GM19351 (cell line): Measurements from ENCODE around the gene ZNF771.

Experiments used
- ATAC-seq: cut with Tn5 transposase; IDR thresholded peaks from one replicate; pipeline ENCODE4 v1.9.1; 2021; ENCODE audit warnings: mild to moderate bottlenecking, moderate library complexity; ENCODE audit not compliant: unreplicated experiment

The ZNF771 gene

DNA sequence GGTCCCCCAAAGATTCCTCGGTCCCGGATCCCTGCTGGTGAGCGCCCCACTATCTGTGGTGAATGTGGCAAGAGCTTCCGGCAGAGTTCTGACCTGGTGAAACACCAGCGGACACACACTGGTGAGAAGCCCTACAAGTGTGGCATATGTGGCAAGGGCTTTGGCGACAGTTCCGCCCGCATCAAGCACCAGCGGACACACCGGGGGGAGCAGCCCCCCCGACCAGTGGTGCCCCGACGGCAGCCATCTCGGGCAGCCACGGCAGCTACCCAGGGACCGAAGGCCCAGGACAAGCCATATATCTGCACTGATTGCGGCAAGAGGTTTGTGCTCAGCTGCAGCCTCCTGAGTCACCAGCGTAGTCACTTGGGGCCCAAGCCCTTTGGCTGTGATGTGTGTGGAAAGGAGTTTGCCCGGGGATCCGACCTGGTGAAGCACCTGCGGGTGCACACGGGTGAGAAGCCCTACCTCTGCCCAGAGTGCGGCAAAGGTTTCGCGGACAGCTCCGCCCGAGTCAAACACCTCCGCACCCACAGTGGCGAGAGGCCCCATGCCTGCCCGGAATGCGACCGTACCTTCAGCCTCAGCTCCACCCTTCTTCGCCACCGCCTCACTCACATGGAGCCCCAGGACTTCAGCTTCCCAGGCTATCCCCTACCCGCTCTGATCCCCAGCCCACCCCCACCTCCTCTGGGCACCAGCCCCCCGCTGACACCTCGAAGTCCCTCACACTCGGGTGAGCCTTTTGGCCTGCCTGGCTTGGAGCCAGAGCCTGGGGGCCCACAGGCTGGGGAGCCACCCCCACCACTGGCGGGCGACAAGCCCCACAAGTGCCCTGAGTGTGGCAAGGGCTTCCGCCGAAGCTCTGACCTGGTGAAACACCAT, 9.4 kb upstream of the ZNF771 start:
- ATAC-seq = no peak

DNA sequence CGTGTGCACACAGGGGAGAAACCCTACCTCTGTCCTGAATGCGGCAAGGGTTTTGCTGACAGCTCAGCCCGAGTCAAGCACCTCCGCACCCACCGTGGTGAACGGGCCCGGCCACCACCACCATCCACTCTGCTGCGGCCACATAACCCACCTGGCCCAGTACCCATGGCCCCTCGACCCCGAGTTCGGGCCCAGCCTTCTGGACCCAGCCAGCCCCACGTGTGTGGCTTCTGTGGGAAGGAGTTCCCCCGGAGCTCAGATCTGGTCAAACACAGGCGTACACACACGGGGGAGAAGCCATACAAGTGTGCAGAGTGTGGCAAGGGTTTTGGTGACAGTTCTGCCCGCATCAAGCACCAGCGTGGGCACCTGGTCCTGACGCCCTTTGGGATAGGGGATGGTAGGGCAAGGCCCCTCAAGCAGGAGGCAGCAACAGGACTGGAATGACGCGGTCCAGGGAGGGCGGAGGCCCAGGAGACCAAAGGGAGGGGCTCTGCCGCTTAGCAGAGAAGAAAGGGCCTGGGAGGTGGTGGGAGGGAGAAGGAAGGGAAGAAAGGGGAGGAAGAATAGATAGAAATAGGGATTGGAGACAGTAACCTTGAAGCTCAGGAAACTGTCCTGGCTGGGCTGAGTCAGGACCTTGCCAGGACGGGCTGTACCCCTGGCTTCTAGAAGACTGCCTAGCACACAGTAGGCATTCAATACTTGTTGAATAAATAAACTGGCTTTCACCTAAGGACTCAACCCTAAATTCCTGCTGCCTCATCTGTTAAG, 8.6 kb upstream of the ZNF771 start:
- no peak for ATAC-seq

DNA sequence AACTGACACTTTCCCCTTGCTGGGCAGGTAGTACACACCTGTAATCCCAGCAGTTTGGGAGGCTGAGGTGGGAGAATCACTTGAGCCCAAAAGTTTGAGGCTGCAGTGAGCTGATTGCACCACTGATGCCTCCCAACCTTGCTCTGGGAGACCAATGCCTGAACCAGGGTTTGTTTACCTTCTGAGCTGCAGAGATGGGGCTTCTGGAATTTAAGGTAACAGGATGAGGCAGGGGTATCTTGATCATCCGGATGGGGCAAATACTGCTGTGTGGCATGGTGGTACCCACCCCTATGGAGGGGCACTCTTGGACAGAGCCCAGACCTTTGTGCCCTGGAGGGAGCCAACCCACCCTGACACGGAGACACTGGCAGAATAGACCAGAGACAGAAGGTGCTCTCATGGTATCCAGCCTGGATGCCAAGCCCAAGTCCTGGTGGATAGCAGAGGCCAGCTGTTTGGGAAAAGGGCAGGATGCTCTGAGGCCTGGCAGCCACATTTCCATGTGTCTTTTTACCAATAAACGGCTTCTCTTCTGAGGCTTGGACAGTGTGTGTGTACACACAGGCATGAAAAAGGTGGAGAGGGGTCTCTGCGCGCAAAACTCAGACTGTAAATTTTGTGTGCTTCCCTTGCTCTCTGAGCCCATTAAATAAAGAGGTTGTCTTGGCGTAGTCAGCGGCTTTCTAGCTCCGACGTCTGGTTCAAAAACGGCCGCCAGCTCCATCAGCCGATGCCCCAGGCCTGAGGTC, 7.8 kb upstream of the ZNF771 start:
- ATAC-seq = no peak

DNA sequence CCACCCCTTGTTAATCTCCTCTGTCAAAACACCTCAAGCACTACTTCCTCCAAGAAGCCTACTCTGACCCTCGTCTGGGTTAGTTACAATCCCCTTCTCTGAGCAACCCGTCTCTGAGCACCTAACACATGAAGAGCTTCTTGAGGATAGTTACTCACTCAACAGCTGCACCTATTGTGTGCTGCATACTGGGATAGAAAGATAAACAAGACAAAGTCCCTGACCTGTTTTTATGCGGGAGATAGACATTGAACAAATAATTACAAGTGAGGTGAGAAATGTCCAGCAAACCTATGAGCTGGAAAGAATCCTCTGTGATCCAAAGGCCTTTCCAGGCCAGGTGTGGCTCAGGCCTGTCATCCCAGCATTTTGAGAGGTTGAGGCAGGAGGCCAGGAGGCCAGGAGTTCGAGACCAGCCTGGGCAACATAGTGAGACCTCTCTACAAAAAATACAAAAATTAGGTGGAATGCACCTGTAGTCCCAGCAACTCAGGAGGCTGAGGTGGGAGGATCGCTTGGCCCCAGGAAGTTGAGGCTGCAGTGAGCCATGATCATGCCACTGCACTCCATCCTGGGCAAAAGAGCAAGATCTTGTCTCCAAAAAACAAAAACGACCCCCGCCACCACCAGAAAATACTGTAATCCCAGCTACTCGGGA, 5.5 kb upstream of the ZNF771 start:
- no peak for ATAC-seq

DNA sequence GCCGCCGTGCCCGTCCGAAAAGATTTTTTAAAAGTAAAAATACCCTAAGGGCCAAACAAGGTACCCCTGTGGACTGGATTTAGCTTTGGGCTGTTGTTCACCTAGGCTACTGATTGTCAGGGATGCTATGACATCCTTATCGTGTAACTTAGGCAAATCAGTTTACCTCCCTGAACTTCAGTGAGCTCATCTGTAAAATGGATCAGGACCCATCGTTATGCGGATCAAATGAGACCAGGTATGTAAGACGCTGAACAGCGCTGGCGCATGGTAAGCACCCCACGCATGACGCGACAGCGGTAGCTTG, 658 bp upstream of the ZNF771 start:
- ATAC-seq = peak; percentile 21

DNA sequence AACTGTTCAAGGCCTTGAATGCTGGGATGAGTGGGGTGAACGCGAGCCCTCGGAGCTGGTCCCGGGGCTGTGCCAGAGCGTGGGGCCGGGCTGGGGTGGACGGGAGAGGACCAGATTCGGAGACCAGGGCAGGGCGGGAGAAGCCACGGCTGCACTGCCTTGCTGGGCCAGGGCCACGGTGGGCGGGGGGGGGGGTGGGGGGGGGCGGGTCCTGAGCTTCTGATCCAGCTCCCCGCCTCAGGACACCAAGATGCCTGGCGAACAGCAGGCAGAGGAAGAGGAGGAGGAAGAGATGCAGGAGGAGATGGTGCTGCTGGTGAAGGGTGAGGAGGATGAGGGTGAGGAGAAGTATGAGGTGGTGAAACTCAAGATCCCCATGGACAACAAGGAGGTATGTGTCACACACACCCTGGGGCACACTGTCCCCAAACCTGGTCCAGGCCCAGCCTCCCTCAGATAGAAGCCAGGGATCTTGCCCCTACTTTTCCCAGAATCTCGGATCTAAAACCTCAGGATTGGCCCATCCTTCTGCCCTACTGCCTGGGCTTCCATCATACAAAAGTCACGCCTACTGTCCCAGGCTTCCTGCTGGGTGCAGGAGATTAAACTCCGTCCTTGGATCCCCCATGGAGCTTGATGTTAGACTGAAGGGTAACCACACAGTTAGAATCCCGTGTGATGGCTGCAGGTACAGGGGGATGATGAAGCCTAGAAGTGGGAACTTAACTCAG, 563 bp downstream of the ZNF771 start:
- ATAC-seq = no peak

DNA sequence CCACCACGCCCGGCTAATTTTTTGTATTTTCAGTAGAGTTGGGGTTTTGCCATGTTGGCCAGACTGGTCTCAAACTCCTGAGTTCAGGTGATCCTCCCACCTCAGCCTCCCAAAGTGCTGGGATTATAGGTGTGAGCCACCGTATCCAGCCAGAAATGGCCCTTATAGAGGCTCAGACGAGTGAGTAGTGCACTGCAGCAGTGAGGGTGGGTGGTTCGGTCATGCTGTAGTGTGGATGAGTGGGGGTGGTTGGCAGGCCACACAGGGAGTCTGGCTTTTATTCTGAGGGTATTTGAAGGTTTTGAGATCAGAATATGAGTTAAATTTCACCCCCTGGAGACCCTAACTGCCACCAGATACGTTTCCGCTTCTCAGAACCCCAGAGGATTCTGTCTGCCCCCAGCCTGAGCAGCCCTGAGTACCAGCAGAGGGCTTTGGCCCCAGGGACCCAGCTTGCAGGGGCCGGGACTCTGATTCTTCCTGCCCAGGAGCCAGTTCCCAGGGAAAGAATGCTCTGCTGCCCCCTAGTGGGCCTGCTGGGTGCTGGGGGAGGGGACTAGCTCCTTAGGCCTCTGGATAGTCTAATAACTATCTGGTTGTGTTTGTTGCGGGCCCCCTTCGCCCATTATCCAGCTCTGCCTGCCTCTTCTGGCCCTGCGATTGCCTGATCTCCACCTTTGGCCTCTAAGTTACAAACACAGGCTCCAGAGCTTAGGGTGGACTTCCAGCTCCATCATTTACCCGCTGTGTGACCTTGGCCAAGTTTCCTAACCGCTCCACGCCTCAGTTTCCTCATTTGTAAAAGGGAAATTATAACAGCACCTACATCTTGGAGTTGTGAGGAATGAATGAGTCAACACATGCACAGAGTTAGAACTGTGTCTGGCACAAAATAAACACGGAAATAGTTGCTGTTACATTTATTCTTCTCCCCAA, 2.0 kb downstream of the ZNF771 start:
- no peak for ATAC-seq

DNA sequence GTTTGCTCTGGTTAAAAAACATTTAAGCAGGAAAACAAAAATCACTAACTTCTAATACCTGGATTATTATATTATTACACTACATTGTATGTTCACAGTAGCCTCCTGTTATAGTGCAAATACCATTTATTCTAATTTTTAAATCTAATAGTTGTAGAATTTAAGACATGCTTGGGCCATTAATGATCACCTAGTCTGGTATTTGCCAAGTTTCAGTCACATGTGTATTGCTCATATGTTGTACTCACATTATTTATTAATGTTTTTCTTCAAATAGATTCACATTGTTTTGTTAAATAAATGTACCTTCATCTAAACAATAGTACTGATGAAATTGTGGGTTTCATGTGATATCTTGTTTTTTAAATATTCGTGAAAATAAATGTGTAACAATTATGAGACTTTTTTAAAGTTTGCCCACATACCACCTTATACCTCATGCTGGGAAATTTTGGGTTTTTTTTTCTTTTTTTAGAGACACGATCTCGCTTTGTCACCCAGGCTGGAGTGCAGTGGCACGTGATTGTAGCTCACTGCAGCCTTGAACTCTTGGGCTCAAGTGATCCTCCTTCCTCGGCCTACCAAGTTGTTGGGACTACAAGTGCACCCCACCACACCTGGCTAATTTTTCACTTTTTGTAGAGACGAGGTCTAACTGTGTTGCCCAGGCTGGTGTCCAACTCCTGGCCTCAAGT, 5.9 kb downstream of the ZNF771 start:
- no peak for ATAC-seq

DNA sequence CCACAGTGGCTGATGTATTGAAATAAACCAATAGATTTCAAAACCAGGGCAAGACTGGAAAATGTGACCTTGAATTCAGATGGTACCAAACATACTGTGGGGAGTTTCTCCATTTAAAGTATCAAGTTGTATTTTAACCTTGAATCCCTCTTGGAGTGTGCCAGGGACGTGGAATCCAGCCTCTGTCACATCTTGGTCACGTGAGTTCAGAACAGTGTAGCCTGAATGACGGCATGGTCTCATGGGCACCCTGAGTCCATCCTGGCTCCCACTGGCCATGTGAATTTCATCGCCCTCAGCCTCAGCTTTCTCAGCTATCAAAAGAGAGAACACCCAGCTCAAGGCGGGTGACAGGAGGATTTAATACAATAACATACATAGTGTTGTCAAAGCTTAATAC, 6.8 kb downstream of the ZNF771 start:
- no peak for ATAC-seq

DNA sequence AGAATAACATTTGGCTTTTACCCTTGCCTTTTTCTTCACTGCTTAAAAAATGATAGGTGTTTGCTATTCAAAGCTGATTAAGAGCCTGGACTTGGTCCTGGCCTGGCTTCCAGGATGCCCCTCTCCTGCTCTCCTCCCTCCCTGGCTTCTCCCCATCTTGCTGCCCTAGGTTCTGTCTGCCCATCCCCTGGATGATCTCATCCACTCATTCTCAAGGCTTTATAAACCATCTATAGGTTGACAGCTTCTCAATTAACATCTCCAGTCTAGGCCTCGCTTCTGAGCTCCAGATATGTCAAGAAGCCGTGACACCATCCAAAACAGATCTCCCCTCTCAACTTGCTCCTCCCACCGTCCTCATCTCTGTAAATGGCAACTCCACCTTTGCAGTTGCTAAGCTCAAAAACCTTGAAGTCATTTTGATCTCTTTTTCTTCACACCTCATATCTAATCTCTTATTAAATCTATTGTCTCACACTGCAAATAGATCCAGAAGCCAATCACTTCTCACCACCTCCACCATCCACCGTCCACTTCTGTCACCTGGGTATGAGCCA, 8.7 kb downstream of the ZNF771 start:
- no peak for ATAC-seq

DNA sequence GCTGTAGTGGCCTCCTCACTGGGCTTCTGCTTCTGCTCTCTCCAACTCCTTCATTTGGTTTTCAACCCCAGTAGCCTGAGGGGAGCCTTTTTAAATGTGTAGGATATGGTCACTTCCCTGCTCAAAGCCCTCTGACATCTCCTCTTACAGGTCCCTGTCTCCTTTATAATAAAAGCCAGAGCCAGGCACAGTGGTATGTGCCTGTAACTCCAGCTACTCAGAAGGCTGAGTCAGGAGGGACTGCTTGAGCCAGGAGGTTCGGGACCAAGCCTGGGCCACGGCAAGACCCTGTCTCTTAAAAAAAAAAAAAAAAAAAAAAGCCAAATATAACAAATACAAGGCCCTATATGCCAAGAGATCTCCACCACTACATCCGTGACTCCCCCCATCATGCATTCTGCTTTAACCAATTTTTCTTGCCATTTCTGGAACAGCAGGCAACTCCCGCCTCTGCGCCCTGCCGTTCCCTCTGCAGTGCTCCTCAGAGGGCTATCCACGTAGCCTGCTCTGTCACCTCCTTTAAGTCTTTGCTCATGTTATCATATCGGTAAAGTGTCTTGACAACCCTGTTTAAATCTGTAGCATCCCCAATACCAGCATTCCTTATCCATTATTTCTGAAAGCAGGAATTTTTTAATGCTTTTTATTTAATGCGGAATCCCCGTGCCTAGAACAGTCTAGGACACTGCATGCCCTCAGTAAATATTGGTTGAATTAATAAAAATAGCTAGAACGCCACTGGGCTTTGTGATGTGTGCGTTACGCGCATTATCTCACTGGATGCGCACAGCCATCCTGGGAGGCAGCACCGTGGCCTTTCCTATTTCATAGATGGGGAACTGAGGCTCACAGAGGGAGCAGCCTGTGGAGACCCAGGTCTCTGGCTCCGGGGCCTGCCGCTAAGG, 9.5 kb downstream of the ZNF771 start:
- ATAC-seq = no peak

DNA sequence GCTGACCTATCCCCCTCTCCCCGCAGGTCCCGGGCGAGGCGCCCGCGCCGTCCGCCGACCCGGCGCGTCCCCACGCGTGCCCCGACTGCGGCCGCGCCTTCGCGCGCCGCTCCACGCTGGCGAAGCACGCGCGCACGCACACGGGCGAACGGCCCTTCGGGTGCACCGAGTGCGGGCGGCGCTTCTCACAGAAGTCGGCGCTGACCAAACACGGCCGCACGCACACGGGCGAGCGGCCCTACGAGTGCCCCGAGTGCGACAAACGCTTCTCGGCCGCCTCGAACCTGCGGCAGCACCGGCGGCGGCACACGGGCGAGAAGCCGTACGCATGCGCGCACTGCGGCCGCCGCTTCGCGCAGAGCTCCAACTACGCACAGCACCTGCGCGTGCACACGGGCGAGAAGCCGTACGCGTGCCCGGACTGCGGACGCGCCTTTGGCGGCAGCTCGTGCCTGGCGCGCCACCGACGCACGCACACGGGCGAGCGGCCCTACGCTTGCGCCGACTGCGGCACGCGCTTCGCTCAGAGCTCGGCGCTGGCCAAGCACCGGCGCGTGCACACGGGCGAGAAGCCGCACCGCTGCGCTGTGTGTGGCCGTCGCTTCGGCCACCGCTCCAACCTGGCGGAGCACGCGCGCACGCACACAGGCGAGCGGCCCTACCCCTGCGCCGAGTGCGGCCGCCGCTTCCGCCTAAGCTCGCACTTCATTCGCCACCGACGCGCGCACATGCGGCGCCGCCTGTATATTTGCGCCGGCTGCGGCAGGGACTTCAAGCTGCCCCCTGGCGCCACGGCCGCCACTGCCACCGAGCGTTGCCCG, 10.3 kb downstream of the ZNF771 start:
- peak; percentile 86 for ATAC-seq

DNA sequence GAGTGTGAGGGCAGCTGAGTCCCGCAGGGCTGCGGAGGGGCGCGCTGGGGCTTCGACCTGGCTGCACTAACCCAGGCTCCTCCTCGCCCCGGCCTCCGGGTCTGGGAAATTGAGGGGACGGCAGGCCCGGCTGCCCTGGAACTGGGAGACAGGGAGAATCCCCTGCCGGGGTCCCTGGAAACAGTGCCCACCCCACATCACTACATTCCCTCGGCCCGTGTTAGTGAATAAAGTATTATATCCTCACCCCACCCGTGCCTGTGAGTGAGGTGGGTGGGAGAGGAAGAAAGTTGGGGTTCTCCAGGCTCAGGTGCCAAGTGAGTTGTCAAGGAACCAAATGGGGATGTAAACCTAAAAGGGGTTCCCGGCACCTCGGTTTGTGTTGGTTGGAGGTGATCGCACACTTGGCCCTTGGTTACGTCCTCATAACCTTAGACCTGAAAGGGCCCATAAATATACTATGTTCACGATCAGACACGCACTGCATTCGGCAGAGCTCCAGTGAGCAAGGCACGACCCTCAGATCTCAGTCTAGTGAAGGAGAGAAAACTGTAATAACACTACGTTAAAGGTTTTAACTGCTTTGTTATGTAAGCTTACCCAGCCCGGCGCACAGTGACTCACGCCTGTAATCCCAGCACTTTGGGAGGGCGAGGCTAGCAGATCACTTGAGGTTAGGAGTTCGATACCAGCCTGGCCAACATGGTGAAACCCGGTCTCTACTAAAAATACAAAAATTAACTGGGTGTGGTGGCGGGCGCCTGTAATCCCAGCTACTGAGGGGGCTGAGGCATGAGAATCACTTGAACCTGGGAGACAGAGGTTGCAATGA, 11.2 kb downstream of the ZNF771 start:
- ATAC-seq = no peak

DNA sequence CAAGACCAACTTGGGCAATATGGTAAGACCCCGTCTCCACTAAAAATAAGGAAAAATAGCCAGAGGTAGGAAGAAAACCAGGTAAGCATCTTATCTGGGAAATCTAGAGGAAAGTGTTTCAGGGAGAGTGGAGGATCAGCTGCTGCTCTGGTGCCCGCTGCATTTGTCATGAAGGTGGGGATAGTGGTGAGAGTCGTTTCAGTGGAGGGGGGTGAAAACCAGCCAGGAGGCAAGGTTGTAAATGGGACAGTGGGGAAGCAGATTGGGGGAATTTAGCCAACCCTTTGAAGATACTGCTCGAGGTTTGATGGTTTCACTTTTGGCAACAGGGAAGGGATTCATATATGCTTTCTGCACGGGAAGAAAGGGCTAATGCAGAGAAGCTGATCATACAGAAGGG, 13.6 kb downstream of the ZNF771 start:
- ATAC-seq = no peak

DNA sequence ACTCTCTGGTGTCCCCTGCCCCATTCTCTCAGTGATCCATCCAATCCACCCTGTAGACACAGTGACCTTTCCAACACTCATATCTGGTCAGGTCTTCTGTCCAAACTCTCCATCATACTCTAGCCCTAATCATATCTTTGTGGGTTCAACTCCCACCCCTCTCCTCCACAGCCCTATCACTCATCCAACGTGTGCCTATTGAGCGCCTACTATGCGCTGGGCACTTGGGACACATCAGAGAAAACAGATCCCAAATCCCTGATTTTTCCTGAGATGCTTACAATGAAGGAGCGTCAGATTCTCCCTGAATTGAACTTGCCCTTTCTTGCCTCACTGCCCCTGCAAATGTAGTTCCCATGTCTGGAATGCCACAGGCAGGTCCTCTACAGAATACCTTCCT, 20.6 kb downstream of the ZNF771 start:
- ATAC-seq = no peak

DNA sequence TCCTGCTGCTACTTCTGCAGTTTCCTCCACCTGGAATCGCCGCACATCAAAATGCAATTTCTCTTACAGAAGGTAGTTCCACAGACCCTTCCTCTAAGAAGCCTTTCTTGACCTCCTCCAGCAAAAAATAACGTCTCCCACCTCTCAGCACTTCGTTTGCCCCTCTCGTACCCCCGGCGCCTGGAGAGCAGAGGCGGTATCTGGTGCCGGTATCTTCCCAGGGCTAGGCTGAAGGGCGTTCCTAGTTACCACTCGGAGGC, 21.9 kb downstream of the ZNF771 start:
- no peak for ATAC-seq
